ENCODE measurements around the gene RND3.

The RND3 gene

DNA sequence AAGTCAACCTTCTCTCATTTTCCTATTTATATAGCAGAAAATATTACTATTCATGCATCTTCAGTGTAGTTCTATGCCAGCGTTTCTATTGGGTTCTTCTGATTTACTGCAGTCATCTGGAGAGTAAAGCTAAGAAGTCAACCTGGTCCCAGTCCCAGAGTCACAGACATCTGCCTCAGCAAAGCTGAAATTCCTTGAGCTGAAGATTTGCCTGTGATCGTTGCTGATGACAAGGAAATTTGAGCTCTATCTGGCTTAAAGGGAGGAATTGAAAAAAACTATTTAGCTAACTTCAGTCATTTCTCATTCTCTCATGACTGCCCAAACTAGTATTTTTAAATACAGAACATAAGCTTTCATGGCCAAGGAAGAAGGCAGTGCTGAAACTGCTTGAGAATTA lies 45.7 kb downstream of the RND3 start:
- no peak for DNase-seq (ENCODE audit: low read depth in 3 of 3)

DNA sequence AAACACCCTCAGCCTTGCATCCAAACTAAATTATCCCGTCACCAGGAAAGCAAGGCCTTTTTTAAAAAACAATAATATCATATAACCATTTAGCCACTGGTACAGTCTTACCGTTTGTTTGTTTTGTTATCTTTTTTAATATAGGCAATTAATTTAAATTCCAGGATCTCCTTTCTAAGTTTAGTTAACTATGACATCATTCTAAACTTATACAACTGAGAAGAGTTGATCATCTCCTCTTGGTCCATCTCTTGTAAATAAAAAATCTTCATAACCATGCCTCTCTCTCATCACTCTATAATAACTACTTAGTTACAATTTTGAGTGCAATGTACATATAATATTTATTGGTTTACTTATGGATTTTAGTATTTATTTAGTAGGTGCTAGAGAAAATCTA lies 46.2 kb downstream of the RND3 start:
- DNase-seq (ENCODE audit: low read depth in 3 of 3), result no peak

DNA sequence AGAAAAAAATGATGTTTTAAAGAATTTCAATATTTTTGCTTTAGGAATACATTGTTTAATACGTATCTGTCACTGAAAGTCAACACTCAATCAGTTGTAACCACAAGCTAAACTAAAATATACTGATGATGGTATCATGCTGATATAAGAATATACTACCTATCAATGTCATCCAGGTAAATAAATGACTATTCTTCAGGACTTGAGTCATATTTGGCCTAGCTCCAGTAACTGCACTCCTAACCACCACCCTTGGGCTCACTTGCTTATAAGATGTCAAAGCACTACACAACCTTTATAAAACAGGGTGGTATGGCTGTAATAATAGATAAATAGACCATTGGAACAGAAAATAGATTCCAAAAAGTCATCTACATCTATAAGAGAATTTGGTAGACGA lies 48.8 kb downstream of the RND3 start:
- DNase-seq (ENCODE audit: low read depth in 3 of 3), result no peak

DNA sequence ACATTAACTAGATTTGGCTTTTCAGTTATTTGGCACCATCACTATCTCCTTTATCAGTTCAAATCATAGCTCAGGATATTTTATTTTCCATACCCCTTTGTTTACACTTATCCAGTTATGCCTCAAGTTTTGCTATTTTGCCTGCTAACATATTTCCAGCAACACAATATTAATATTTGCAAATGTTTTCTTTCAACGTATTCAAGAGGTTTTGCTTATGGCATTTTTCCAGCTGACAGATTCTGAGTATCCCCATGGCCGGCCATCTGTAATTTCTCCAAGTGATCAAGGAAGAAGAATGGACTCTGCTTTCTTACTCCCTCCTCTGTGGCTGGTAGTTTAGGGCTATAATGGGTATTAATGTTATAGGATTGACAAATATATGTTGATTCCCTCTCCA lies 49.4 kb downstream of the RND3 start:
- no peak for DNase-seq (ENCODE audit: low read depth in 3 of 3)

DNA sequence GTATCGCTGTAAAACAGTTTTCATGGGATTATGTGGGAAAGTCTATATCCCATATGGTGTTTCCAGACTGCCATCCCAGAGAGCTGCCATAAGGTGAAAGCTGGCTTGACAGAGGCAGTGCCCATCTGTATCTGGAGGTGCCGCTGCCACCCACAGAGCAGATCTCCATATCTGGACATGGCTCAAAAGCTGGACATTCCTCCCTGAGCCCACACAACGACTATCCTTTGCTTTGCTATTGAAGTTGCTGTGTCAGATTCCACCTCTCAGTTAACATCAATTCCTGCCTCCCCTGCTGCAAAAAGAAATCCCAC lies 55.2 kb downstream of the RND3 start:
- no peak for DNase-seq (ENCODE audit: low read depth in 3 of 3)

DNA sequence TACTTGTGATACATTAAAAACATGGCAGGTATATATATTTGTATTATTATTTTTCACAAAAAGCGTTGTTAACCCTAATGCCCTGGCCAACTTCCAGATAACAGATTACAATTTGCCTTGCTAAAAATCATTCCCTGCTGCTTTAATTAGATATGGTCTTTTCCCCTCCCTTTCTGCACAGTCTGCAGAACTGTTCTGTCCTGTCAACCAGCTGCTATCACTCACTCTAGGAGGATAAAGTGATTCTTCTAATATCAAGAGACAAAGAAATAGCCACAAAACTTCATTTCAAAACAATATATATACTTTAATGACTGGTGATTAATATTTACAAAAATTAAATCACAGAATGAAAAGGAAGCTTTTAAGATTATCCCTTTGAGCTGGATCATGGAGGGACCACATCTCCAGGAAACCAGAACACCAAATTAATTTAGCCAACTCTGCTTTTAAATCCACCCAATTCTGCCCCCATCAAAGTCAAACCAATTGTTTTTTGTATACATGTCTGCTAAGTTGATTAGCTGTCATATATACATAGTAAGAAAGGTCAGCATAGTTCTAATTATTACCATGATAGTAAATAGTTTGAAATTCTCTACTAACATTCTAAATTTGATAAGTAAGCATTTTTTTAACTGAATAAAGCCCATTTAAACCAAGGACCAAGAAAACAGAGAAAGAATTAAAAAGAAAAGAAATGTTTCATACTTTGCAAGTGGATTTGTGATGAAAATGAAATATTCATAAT lies 55.7 kb downstream of the RND3 start:
- DNase-seq (ENCODE audit: low read depth in 3 of 3), result no peak

DNA sequence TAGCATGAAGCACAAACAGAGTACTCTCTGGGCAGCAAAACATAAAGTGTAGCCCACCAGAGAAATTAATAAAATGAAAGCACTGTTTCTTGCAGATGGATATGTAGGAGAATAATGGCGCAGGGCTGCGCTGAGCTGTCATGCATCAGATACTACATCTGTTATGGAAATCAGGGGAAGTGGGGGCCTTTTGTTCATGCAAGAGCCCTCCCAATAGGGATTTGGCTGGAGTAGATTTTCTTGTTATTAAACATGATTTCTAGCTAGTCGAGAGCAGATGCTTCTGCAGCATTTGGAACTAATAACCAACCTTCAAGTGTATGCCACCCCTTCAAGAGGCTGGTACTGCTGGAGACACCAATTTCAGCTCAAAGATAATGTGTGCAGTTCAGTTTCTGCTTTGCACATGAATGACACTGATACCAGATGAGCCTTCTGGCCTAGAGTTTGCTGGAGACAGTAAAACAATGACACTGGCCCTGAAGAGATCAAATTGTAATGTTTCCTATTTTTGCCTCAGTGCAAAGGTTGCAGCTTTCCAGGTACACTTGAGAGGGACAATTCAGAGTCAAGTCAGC lies 58.0 kb downstream of the RND3 start:
- DNase-seq (ENCODE audit: low read depth in 3 of 3), result no peak

DNA sequence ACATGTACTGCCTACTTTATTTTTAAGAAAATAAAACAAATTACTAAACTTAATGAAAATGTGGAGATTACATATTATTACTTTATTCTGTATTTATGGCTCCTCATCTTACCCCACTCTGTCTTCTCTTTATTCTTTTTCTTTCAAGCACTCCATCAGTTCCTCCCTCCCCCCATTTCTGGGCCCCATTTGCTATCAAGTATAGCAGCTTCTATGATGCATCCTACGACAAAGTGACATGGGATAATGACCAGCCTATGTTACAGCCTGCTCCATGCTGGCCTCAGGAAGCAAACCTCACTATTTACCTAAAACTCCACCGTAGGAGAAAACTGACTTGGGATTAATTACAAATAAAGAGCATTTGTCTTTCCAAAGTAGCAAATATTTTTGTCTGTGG lies 58.8 kb downstream of the RND3 start:
- DNase-seq (ENCODE audit: low read depth in 3 of 3), result no peak

DNA sequence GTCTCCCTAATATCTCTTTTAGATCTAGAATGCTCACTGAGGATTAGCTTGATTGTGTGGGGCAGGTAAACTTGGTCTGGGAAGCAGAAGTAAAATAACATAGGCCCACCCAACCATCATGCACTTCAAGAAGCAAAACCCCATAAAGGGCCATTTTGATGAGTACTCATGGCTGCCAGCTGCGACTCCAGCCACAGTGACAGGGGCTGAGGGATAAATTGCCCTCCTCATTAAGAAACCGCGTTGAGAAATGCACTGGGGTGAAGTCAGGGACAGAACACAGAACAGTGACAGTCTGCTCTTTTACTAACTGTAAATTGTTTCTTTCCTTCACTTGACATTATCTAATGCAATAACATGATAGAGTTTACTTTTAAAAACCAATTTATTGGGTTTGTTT lies 60.2 kb downstream of the RND3 start:
- DNase-seq (ENCODE audit: low read depth in 3 of 3), result no peak

DNA sequence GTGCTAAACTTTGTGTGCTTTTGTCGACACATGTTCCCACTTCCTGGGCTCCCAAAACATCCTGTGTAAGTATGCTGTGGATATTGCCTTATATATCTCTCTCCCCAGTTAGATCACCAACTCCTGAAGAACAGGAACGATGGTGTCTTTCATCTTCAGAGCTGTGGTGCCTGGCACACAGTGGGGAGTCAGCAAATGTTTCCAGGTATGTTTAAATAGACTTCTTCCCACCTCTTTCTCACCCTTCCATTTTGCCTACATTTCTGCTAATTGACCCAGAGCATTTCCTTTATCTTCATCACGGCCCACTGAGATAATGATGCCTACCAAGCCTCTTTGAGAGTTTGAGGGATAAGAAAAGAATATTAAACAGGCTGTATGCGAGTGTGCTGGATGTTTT lies 60.7 kb downstream of the RND3 start:
- DNase-seq (ENCODE audit: low read depth in 3 of 3), result no peak

DNA sequence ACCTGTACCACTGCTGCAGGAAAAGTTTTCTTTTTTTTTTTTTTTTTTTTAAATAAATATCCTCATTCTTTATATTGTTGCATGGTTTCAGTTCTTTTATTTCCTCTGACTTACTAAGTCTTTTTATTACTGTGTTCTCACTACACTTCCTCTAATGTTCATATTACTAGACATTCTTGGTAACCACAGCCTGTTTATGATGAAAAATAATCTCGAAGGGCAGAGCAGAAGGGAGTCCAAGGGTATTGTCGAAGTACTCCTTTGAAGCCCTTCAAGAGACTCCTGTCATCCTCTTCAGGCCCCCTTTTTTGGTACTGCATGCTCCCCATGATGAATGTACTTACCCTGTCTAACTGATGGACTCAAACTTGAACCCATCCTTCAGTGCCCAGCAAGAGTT lies 61.2 kb downstream of the RND3 start:
- no peak for DNase-seq (ENCODE audit: low read depth in 3 of 3)

DNA sequence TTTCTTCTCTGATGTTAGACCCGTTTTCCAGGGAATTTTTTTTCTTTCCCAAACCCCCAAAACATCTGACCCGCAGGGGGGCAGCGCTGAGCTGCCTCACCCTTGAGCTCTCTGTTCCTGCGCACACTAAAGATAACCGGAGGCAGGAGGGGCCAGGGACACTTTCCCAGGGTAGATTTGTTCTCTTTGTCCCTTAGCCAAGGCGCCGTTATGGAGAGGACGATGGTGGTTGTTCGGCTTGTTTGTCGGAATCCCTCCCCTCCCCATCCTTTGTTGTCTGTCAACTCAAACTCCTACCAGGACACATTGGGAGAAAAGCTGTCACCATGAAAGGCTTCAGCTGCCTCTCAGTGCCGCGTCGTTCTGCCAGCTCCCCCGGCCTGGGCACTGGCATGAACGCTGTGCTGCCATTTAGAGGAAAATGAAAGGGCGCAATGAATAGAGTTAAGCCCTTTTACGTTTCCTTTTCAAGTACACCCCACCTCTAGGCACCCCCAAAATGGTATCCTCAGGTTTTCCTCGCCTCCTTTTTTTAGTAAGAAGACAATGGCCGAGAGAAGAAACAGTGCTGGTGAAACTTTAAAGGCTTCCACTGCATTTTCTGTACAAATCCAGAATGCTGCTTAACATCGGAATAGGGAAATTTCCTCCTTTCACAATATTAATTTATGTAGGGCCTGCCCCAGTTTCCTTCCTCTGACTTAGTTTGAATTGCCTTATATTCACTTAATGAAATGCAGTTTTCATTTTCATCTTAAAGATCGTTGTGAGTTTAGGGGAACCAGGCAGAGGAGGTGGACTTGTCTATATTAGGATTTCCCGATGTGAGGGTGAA lies 62.1 kb downstream of the RND3 start:
- no peak for DNase-seq (ENCODE audit: low read depth in 3 of 3)

DNA sequence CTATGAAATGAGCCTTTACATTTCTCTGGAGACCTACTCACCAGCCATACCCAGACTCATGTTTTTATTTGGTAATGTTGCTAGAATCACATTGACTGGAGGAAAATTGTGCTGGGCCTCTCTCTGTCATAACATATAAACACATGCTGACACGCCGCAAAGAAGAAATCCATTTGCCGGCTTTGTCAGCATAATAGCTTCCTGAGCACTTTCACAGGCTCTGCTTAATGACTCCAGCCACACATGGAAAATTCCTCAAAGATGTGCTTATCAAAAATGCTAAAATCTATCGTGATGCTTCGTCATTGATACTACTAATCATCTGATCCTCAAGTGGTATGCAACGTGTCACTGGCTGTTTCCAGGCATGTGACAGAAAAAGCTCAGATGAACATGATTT lies 63.1 kb downstream of the RND3 start:
- DNase-seq (ENCODE audit: low read depth in 3 of 3), result no peak

DNA sequence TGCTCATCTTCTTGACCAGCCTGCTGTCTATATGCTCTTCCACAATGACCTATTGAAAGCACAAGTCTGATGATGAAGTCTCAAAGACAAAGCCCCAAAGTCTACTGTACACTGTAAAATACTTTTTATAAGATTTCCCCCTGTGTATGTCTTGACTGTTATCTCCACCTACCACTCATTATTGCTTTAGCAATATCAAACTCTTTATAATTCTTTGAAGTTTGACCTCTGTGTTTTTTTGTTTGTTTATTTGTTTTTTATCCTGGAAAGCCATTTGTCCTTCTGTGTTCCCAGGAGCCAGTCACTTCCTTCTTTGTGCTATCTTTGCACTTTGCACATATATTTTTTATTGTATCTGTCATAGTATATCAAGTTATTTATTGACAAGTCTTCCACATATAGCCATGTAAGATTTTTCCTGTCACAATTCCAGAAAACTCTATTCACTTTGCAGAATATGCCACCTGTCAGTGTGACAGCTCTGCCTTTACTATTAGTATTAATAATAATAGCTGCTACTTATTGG lies 66.3 kb downstream of the RND3 start:
- no peak for DNase-seq (ENCODE audit: low read depth in 3 of 3)

DNA sequence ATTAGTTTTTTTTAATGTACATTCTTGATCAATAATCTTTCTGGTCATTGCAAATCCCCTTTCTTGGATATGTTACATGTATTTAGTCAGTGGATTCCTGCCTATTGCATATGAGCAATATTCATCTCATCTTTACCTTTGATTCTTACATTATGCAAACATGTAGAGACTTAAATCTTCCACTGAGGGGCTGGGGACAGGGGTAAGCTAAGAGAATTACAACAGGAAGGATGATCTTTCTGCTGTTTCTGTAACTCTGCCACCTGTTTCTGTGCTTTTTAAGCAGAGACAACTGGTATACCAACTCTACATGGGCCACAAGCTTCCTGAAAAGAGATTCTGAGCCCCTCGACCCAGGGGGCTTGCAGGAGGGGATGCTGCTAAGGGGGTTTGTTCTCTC lies 68.6 kb downstream of the RND3 start:
- no peak for DNase-seq (ENCODE audit: low read depth in 3 of 3)
